CD4-positive, alpha-beta T cell treated with Interleukin-15 for 4 hours (primary cell): Measurements from ENCODE around the gene ACOT8.
"Not testable (repeated sequence)": the region's sequence is repeated elsewhere in the genome, so short reads cannot be mapped to it uniquely, and the experiment has no call there.

ENCODE experiments used
- DNase-seq: peaks from one replicate; pipeline ENCODE4 v3.0.0-alpha.2; 2020; ENCODE audit warnings: low spot score

Gene ACOT8

DNA sequence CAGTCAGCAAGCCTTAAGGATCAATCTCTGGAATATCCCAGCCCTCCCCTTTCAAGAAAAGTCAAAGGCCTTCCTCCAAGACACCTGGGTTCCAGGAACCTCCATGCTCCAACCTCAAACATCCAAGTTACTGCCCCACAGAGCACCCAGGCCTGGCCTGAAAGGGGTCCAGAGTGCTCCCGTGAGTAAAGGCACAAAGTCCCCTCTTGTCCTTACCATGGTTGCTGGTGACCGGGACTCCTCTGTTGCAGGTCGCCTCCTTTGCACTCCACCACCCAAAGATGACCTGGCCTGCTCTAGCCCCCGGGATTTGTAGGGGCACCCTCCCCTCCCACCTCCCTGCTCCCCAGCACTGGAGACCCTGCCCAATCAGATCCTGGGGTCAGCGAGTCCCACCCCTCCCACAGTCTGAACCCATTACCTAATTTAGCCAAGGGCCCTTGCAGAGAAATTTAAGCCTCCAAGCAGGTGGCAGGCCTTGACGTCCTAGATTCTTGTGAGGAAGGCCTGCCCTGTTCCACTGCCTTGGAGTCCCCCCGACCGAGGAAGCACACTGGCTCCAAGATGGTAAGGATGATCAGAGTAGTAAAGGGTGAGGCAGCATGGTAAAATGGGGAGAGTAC is 30.1 kb downstream of the ACOT8 start, which contains the start of gene TNNC2:
Gene TNNC2 (minus strand): TSS at position 283 of the 623 bp plus-strand sequence. CDS start 64 bp downstream, at position 219.
- no peak for DNase-seq

DNA sequence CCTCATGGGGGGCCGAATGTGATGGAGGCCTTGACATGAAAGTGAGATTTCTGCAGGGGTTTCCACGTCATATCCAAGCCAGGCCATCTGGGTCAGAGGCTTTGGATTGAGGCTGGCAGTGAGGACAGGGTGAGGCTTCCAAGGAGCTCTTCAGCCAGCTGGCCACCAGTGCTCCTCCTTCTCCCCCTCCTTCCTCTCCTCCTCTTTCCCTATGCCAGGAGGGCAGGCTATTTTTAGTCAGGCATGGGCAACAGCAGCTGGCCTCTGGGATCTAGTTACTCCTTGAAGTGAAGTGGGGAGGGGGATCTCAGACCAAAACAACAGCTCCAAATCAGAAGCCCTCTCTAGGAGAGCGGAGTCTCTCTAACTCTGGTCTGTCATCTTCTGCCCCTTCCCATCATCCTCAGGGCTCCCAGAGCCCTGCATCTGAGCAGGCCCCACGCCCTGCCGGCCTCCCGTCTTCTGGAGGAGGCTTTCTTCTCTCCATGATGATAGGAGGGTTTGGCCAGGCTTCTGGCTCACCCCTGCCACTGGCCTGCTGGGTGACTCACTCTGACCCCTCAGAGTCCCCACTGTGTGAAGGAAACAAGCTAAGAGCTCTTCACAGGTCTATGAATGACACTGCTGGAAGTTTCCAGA is 30.7 kb downstream of the ACOT8 start:
- no peak for DNase-seq

DNA sequence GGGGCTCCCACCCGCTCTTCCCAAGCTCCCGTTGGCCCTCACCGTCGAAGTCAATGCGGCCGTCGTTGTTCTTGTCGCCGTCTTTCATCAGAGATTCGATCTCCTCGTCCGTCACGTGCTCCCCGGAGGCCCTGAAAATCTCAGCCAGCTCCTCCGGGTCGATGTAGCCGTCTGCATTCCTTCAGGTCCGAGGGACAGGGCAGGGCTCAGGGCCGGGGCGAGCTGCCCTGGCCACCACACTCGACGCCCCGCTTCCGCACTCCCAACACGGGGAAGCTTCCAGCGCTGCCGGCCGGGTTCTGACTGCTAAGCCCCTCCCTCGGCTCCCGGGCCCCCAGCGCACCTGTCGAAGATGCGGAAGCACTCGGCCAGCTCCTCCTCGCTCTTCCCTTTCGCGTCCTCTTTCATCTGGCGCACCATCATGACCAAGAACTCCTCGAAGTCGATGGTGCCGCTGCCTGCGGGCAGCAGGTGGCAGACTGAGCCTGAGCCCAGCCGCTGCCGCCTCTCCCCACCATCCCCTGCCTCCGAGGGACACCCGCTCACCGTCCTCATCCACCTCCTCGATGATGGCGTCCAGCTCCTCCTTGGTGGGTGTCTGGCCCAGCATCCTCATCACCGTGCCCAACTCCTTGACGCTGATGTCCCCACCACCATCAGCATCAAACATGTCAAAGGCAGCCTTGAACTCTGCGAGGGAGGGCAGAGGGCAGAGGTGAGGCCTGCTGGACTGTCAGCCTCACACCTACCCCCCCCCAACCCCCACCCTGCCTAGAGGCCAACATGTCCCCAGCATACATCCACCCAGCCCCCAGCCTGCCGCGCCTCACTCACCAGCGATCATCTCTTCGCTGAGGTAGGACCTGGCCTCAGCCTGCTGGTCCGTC is 33.0 kb downstream of the ACOT8 start:
- DNase-seq, result peak; percentile 51

- no peak for DNase-seq
Observed at GRCh38 chr20:45822857-45823256, 34.3 kb downstream of the ACOT8 start.

DNA sequence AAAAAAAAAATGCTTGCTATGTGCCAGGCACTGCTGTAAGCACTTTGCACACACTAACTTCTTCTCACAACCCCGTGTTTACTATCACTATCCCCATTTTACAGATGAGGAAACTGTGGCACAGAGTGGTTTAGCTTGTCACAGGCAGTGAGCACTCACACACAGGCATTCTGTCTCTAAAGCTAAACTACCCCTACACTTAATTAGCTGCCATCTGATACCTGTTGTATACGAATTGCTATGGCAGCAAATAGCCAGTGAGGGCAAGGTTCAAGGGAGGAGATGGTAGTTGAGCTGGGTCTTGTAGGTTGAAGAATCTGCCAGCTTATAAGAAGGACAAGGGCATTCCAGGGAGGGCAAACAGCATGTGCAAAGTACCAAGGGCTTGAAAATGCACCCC is 35.2 kb downstream of the ACOT8 start:
- no peak for DNase-seq

GRCh38 chr20:45819466-45819865 is 37.7 kb downstream of the ACOT8 start:
- no peak for DNase-seq

GRCh38 chr20:45818239-45818638 is 39.0 kb downstream of the ACOT8 start:
- no peak for DNase-seq

GRCh38 chr20:45817376-45818194 is 39.6 kb downstream of the ACOT8 start:
- no peak for DNase-seq

DNA sequence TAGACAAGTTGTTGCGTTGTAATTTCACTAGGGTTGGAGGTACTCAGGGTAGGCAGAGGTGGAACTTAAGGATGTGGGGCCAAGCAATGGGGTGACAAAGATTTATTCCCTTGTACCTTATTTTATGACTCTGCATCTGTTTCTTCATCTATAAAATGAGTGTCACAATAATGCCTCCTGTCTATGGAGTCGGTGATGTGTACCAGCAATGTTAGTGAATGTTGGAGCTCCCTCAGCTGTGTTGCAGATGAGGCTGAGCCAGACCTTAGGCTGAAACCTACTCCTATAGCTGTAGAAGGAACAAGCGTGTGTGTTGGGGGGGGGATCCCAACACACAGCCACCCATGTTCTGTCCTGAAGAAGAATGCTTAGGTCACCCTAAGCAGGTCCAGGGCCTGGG is 40.2 kb downstream of the ACOT8 start:
- no peak for DNase-seq

DNA sequence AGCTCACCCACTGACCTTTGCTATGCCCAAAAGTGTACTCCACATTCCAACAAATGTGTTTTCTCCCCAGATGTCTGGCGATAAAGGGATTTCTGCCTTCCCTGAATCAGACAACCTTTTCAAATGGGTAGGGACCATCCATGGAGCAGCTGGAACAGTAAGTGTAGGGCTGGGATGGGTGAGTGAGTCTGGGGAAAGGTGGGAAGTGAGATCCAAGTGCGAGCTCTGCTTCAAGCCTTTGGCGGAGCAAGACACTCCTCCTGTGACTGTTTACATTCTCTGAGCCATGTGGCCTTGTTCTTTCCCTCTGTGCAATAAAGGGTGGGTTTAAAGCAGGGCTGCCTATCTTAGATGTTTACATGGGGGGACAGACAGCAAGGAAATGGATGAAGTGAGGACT is 42.9 kb downstream of the ACOT8 start:
- DNase-seq, result no peak

DNA sequence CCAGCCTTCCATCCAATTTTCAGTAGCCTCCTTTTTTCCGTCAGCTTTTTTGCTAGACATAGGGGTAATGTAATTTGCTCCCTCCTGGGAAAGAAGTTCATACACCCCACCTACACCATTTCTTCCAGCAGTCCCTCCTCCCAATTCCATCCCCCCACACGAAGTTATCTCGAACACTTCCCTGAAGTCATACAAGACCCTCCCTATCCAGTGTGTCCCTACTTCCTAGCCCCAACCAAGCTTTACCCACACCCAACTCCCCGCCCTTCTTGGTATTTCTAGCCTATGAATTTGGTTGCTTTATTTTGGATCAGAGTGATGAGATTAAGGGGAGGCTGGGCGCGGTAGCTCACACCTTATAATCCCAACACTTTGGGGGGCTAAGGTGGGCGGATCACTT is 43.7 kb downstream of the ACOT8 start:
- DNase-seq, result no peak

- DNase-seq, result no peak
Observed at GRCh38 chr20:45813006-45813340, 44.2 kb downstream of the ACOT8 start.

- peak; percentile 97 for DNase-seq
Observed at GRCh38 chr20:45812157-45813005, 44.8 kb downstream of the ACOT8 start, which contains the start of gene UBE2C. Gene UBE2C (plus strand): TSS chr20:45812644. CDS start chr20:45812696, 52 bp downstream.

DNA sequence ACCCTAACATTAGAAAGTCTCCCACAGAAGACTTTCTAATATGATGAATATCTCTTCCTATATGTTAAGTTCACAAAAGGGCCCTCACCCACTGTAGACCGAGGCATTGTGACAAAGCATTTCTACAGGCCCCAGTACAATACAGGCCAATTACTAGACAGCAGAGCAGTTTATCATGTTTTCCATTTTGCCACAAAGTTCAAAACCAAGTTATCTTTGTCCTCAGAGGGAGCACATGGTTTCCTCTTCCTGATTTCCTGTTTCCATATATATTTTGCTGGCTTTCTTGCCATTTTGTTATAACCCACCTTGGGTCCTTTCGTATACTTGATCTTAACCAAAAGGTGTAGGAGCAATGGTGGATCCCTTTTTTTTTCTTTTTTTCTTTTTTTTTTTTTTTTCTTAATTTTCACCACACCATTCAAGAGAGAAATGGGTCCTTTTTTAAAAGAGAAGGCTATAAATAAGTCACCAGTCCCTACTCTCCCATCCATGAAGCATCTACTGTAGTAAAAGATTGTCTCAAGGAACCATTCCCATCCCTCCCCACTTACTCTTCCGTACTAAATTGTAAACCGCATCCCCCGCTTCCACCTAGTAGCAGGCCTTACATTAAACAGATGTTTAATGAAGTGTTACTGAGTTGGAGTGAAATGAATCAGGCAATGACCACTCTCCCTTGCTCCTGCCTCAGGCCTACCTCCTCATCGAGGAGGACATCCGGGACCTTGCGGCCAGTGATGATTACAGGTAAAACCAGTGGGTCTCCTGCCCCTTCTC is 46.8 kb downstream of the ACOT8 start:
- no peak for DNase-seq

- no peak for DNase-seq
Observed at GRCh38 chr20:45801851-45802250, 55.3 kb downstream of the ACOT8 start.

- peak; percentile 74 for DNase-seq
Observed at GRCh38 chr20:45798935-45799642, 58.1 kb downstream of the ACOT8 start.

DNA sequence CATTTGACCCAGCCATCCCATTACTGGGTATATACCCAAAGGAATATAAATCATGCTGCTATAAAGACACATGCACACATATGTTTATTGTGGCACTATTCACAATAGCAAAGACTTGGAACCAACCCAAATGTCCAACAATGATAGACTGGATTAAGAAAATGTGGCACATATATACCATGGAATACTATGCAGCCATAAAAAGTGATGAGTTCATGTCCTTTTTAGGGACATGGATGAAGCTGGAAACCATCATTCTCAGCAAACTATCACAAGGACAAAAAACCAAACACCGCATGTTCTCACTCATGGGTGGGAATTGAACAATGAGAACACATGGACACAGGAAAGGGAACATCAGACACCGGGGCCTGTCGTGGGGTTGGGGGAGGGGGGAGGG is 59.2 kb downstream of the ACOT8 start:
- not testable (repeated sequence) for DNase-seq

GRCh38 chr20:45797510-45797909 is 59.7 kb downstream of the ACOT8 start:
- not testable (repeated sequence) for DNase-seq

DNA sequence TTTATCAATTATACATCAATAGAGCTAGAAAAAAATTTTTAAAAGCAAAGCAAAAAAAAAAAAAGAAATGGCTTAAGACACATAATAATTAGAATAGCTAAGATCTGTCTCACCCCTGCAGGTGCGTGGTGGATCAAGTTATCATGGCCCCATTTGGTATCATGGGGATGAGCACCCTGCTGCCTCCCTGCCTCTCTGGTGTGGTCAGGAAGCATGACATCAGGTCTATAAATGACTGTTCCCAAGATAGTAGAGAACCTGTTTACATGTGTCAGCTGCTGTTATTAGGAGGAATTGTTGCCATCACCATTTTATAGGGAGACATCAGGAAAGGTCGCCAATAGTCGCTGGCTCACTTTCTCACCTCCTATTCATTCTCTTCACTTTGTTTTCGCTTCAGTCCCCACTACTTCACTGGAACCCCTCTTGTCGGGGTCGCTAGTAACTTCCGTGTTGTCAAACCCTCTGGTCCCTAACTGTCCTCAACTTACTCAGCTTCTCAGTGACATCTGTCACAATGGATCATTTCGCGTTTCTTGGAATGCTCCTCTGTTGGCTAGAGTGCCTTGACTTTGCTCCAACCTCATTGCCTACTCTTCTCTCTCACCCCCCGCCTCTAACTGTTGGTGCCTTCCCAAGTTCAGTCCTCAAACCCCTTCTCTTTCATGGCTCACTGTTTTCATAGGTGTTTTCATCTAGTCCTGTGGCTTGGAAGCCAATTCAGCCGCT is 60.7 kb downstream of the ACOT8 start:
- DNase-seq, result no peak
